ENCODE results near the gene CFAP46.

DNA sequence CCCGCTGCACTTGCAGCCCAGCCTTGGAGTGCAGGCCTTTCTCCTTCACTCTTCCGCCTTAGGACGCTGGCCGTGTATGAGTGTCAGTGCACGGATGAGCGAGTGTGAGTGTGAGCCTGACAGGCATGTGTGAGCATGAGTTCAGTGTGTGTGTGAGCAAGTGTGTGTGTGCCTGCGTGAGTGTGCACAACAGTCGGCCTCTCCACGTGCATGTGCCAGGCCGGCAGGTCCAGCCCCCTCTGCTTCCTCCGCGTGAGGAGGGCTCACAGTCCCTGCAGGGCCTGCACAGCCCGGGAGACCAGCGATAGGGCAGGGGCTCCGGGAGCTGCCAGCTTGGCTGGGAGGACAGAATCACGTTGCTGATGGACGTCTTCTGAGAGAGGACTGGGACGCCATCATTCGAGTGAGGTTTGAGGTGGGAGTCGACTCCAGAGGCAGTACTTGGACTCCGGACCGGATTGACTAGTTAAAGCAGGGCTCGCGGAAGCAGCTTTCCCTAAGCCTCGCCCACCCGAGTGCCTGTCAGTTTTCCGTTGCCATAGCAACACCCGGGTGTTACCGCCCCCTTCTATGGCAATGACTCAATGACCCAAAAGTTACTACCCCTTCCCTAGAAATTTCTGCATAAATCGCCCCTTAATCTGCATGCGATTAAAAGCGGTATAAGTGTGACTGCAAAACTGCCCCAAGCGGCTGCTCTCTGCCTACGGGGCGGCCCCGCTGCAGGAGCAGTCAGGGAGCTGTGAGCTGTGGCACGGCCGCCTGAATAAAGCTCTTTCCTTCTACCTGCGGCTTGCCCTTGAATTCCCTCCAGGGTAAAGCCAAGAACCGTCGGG, 19.6 kb upstream of the CFAP46 start:
- TF ChIP-seq GATA2 (IDR thresholded peaks at IDR 0.05; ENCODE audit: low read depth, low read length) (no peak), GATA3 (IDR thresholded peaks at IDR 0.05; ENCODE audit: low read depth, low read length) (no peak)

Measured in SH-SY5Y (cell line).